OCI-LY1 (cell line): ENCODE results near the gene ZMYM4.
A peak's percentile ranks its signal among the peaks of the same experiment; 100 is the strongest.

Source experiments
- CTCF ChIP-seq: fragments of 200-600 bp; sonication (generic), shearing (Covaris generic); IDR thresholded peaks from 2 replicates; pipeline ENCODE4 v1.5.1; 2017; ENCODE audit warnings: mild to moderate bottlenecking, antibody characterized with exemption, low read length, moderate library complexity, mixed read lengths
- EZH2 ChIP-seq: fragments of 200-600 bp; sonication (generic), shearing (Covaris generic); IDR thresholded peaks from 2 replicates; pipeline ENCODE4 v1.8.0; 2017; ENCODE audit warnings: borderline replicate concordance, mixed run types, mild to moderate bottlenecking, antibody characterized with exemption, low read length, moderate library complexity, mixed read lengths

- TF ChIP-seq CTCF (peak; percentile 58; the same call in 1 of the 2 replicates), EZH2 (no peak)
Observed at GRCh38 chr1:35298464-35298863, 30.0 kb downstream of the ZMYM4 start.
